ENCODE results near the gene OGFR. TPM values are rescaled to one million over a fixed set of nuclear protein-coding genes. Genes with fewer than 3 reads are reported as not detected.

OGFR gene
- total RNA-seq, 1 experiment from 2014 or later: 73.6 TPM

- no peak for DNase-seq (ENCODE audit: low read depth, low spot score)
- peak overlapping the region; percentile 68 for H3K27ac ChIP-seq (ENCODE audit: low read depth, low read length)
- peaks cover 7 to 16% of the 10 kb centered on the region in 2 experiments; a peak in 3 of 4 replicates for H3K4me1 ChIP-seq (ENCODE audit: control insufficient read depth in 1 of 2, insufficient read depth in 2 of 2, low read length in 2 of 2)
- peak overlapping the region; percentile 60 to 75 for H3K4me3 ChIP-seq (replicated peaks in 1 of 2; ENCODE audit: low read depth in 1 of 2, low read length in 2 of 2)
- no peaks in the 10 kb centered on the region for H3K27me3 ChIP-seq (ENCODE audit: insufficient read depth, low read length)
- H3K79me2 ChIP-seq (ENCODE audit: insufficient read depth, low read length): peaks cover 24% of the 10 kb centered on the region
- ChIA-PET POLR2A (no interaction called here), RAD21 (ENCODE audit: low non-redundant PET in 1 of 2, low total read pairs in 2 of 2, uncharacterized antibody in 2 of 2, unreplicated experiment in 2 of 2) (no interaction called here), CTCF (no interaction called here)
- peak; percentile 6; the same call in 1 of the 2 replicates for ATAC-seq
- peaks cover 11 to 12% of the 10 kb centered on the region in 2 experiments; a peak in 2 of 4 replicates for H3K36me3 ChIP-seq (ENCODE audit: control insufficient read depth in 1 of 2, insufficient read depth in 2 of 2, low read length in 2 of 2)
- peaks cover 0 to 4% of the 10 kb centered on the region in 2 experiments; a peak in 1 of 4 replicates for H3K9me3 ChIP-seq (ENCODE audit: control insufficient read depth in 1 of 2, insufficient read depth in 1 of 2, low read depth in 1 of 2, low read length in 2 of 2)
- intact Hi-C loops (cut with micrococcal nuclease): no loop called here
- no peak overlapping the region for H2AFZ ChIP-seq (ENCODE audit: low read depth, low read length, poor library complexity, severe bottlenecking)
- peak overlapping the region; percentile 99 for H3K4me2 ChIP-seq (ENCODE audit: low read length)
- no peaks in the 10 kb centered on the region for H3K9me2 ChIP-seq (ENCODE audit: insufficient read depth)
- TF ChIP-seq FOSL1 (IDR thresholded peaks at IDR 0.05; ENCODE audit: low read depth): no peak
- no peak for TF ChIP-seq EZH2 (IDR thresholded peaks at IDR 0.05)
- no peak for TF ChIP-seq EZH2phosphoT487 (IDR thresholded peaks at IDR 0.05; ENCODE audit: borderline replicate concordance)
- no peak for TF ChIP-seq TCF7L2 (IDR thresholded peaks at IDR 0.05; ENCODE audit: borderline replicate concordance, extremely low read depth, insufficient read depth, insufficient read length)
- no peak for TF ChIP-seq RAD21 (IDR thresholded peaks at IDR 0.05; ENCODE audit: low read depth)
- TF ChIP-seq ZFX (IDR thresholded peaks at IDR 0.05): no peak
- no peak for TF ChIP-seq SIN3A (IDR thresholded peaks at IDR 0.05; ENCODE audit: low read depth)
- no peak for TF ChIP-seq ELF1 (IDR thresholded peaks at IDR 0.05; ENCODE audit: borderline replicate concordance, low read depth)
- TF ChIP-seq JUND (IDR thresholded peaks at IDR 0.05): no peak
- TF ChIP-seq POLR2AphosphoS5 (IDR thresholded peaks at IDR 0.05; ENCODE audit: low read depth, low read length): no peak
- no peak for TF ChIP-seq ZBTB33 (IDR thresholded peaks at IDR 0.05; ENCODE audit: extremely low read depth, insufficient replicate concordance, low read length)
- no peak for TF ChIP-seq CTCF (IDR thresholded peaks at IDR 0.05 in 2 of 3, conservative IDR thresholded peaks at IDR 0.05 in 1 of 3; ENCODE audit: borderline replicate concordance in 1 of 3, insufficient read depth in 1 of 3, low read depth in 2 of 3, low read length in 2 of 3)
- no peak for TF ChIP-seq EGR1 (IDR thresholded peaks at IDR 0.05; ENCODE audit: low read depth)
- no peak for TF ChIP-seq SRF (IDR thresholded peaks at IDR 0.05; ENCODE audit: low read depth)
- TF ChIP-seq POLR2A (IDR thresholded peaks at IDR 0.05; ENCODE audit: borderline replicate concordance, extremely low read depth, insufficient read depth, insufficient read length): no peak
- TF ChIP-seq CBX3 (IDR thresholded peaks at IDR 0.05; ENCODE audit: low read depth): no peak
- TF ChIP-seq MAX (IDR thresholded peaks at IDR 0.05): no peak
- TF ChIP-seq ATF3 (IDR thresholded peaks at IDR 0.05): no peak
- H4K20me1 ChIP-seq (ENCODE audit: insufficient read depth): peaks cover 9% of the 10 kb centered on the region; the same call in 1 of the 2 replicates
- no TSS peak for BruUV-seq (replicated peaks)
- peak overlapping the region; percentile 75 for H3K9ac ChIP-seq (ENCODE audit: low read length)
These were observed 55.8 kb downstream of the OGFR start for GRCh38 chr20:62860391-62860923.

All from HCT116 (cell line).